GM10847 (cell line): ENCODE results near the gene DAAM2.

Experiments used
- POLR2A ChIP-seq: IDR thresholded peaks from 2 replicates; pipeline ENCODE4 v1.6.1; 2011; ENCODE audit not compliant: insufficient read length; ENCODE audit errors: extremely low read depth

Gene DAAM2

GRCh38 chr6:39822846-39823815, 31.0 kb downstream of the DAAM2 start:
- no peak for TF ChIP-seq POLR2A

GRCh38 chr6:39824030-39824926, 32.1 kb downstream of the DAAM2 start:
- no peak for TF ChIP-seq POLR2A

- no peak for TF ChIP-seq POLR2A
These were observed 37.2 kb downstream of the DAAM2 start for GRCh38 chr6:39829331-39829730.

GRCh38 chr6:39830444-39830843, 38.3 kb downstream of the DAAM2 start:
- TF ChIP-seq POLR2A = no peak

- TF ChIP-seq POLR2A = no peak
These were observed 39.5 kb downstream of the DAAM2 start for GRCh38 chr6:39831701-39832100.

- TF ChIP-seq POLR2A = no peak
These were observed 42.1 kb downstream of the DAAM2 start for GRCh38 chr6:39834278-39834677.

GRCh38 chr6:39834866-39835265, 42.7 kb downstream of the DAAM2 start:
- no peak for TF ChIP-seq POLR2A

GRCh38 chr6:39835821-39836295, 43.7 kb downstream of the DAAM2 start:
- TF ChIP-seq POLR2A = no peak

GRCh38 chr6:39836606-39837005, 44.4 kb downstream of the DAAM2 start:
- no peak for TF ChIP-seq POLR2A

- no peak for TF ChIP-seq POLR2A
These were observed 47.3 kb downstream of the DAAM2 start for GRCh38 chr6:39839445-39839844.

GRCh38 chr6:39840781-39841180, 48.6 kb downstream of the DAAM2 start:
- no peak for TF ChIP-seq POLR2A

GRCh38 chr6:39841291-39841690, 49.1 kb downstream of the DAAM2 start:
- no peak for TF ChIP-seq POLR2A

- no peak for TF ChIP-seq POLR2A
These were observed 49.7 kb downstream of the DAAM2 start for GRCh38 chr6:39841923-39842322.

GRCh38 chr6:39843305-39844020, 51.3 kb downstream of the DAAM2 start:
- TF ChIP-seq POLR2A = no peak

- TF ChIP-seq POLR2A = no peak
These were observed 52.7 kb downstream of the DAAM2 start for GRCh38 chr6:39844866-39845265.

- no peak for TF ChIP-seq POLR2A
These were observed 55.0 kb downstream of the DAAM2 start for GRCh38 chr6:39847221-39847620.

- TF ChIP-seq POLR2A = no peak
These were observed 56.0 kb downstream of the DAAM2 start for GRCh38 chr6:39848171-39848570.
